Endothelial cell of umbilical vein (primary cell): ENCODE results near the gene GPR153. TPM values are rescaled to one million over a fixed set of nuclear protein-coding genes. Genes with fewer than 3 reads are reported as not detected.

Source experiments
- BruUV-seq: library from RNA; stranded (reverse); fragments of 400-500 nt; replicated peaks from 2 replicates; lab custom pipeline; 2021; lab: Mats Ljungman, UMichigan
- CTCF ChIA-PET: fragments of 300-600, 350-600 bp; sonication (Branson Sonifier 250); formaldehyde crosslinking; loops from one replicate; lab custom pipeline; 2021; ENCODE audit warnings: antibody characterized with exemption, inconsistent platforms; lab: Charles Lee
- POLR2A ChIA-PET: fragments of 300-600, 350-600 bp; sonication (Branson Sonifier 250); formaldehyde crosslinking; loops from one replicate; lab custom pipeline; 2021; ENCODE audit warnings: antibody characterized with exemption, inconsistent platforms; lab: Charles Lee
- DNase-seq: peaks from one replicate; pipeline ENCODE4 v3.0.0-alpha.2; 2011; ENCODE audit warnings: low read depth, low spot score
- FAIRE-seq: peaks from 2 replicates; lab custom pipeline; 2011; peaks lifted over from hg19 to GRCh38; lab: Jason Lieb, UNC
- H2AFZ ChIP-seq: 2 replicates; pipeline ENCODE4 v1.6.0; 2012; ENCODE audit warnings: low read depth, low read length, control low read depth, inconsistent platforms
- H3K27ac ChIP-seq: 2 replicates; pipeline ENCODE4 v1.5.1; 2011; ENCODE audit warnings: low read depth, mild to moderate bottlenecking, control low read depth, low read length, moderate library complexity; ENCODE audit not compliant: insufficient read depth
- H3K27me3 ChIP-seq, 2 experiments: 2 replicates each; pipeline versions ENCODE4 v1.6.0 to v1.6.1; 2011; ENCODE audit warnings: low read length in 2 of 2, mixed read lengths in 1 of 2; ENCODE audit not compliant: control insufficient read depth in 2 of 2, insufficient read depth in 2 of 2
- H3K36me3 ChIP-seq, 2 experiments: 2 replicates in 1 of 2; 3 replicates in 1 of 2; pipeline ENCODE4 v1.5.1; 2011; ENCODE audit warnings: low read length in 2 of 2, mild to moderate bottlenecking in 1 of 2, moderate library complexity in 1 of 2; ENCODE audit not compliant: control insufficient read depth in 2 of 2, insufficient read depth in 2 of 2; ENCODE audit errors: extremely low read depth in 1 of 2
- H3K4me1 ChIP-seq: 3 replicates; pipeline ENCODE4 v1.5.1; 2011; ENCODE audit warnings: mild to moderate bottlenecking, low read length; ENCODE audit not compliant: control insufficient read depth, insufficient read depth; ENCODE audit errors: extremely low read depth
- H3K4me2 ChIP-seq: 2 replicates; pipeline ENCODE4 v1.6.1; 2011; ENCODE audit warnings: low read length, control low read depth, mixed read lengths; ENCODE audit not compliant: insufficient read depth
- H3K4me3 ChIP-seq, 3 experiments: fragments of 200-600 bp in 1 of 3; sonication (generic), shearing (Covaris generic) in 1 of 3; replicated peaks in 1 of 3; 2 replicates each; pipeline ENCODE4 v1.5.1; 2011 to 2016; ENCODE audit warnings: control low read depth in 3 of 3, low read length in 3 of 3, mild to moderate bottlenecking in 2 of 3, inconsistent platforms in 1 of 3, low read depth in 1 of 3, moderate library complexity in 1 of 3; ENCODE audit not compliant: insufficient read depth in 1 of 3
- H3K79me2 ChIP-seq: 2 replicates; pipeline ENCODE4 v1.6.0; 2012; ENCODE audit warnings: low read length, inconsistent platforms; ENCODE audit not compliant: control insufficient read depth, insufficient read depth
- H3K9ac ChIP-seq: replicated peaks from 2 replicates; pipeline ENCODE3; 2011; ENCODE audit warnings: low read length, control low read depth; ENCODE audit not compliant: insufficient read depth; ENCODE audit errors: extremely low read depth
- H3K9me1 ChIP-seq: replicated peaks from 3 replicates; pipeline ENCODE4 v1.6.0; 2011; ENCODE audit warnings: mild to moderate bottlenecking, low read length; ENCODE audit not compliant: control insufficient read depth, insufficient read depth; ENCODE audit errors: extremely low read depth
- H3K9me3 ChIP-seq: replicated peaks from 2 replicates; pipeline ENCODE4 v1.5.1; 2012; ENCODE audit warnings: low read length, inconsistent platforms; ENCODE audit not compliant: control insufficient read depth, insufficient read depth
- H4K20me1 ChIP-seq: replicated peaks from 2 replicates; pipeline ENCODE3; 2011; ENCODE audit warnings: mild to moderate bottlenecking, low read length; ENCODE audit not compliant: control insufficient read depth, insufficient read depth; ENCODE audit errors: extremely low read depth
- EZH2 ChIP-seq: IDR thresholded peaks from 2 replicates; pipeline ENCODE4 v1.6.1; 2012; ENCODE audit warnings: borderline replicate concordance, low read depth, mild to moderate bottlenecking, moderate library complexity, low read length, inconsistent platforms; ENCODE audit not compliant: severe bottlenecking
- GATA2 ChIP-seq: IDR thresholded peaks from 2 replicates; pipeline ENCODE4 v1.7.0; 2011; ENCODE audit warnings: low read depth, mild to moderate bottlenecking, moderate library complexity, mixed read lengths, low read length; ENCODE audit not compliant: insufficient read length, insufficient read depth
- JUN ChIP-seq: IDR thresholded peaks from 2 replicates; pipeline ENCODE4 v1.6.1; 2011; ENCODE audit warnings: borderline replicate concordance, low read depth; ENCODE audit not compliant: insufficient read length, insufficient read depth
- MYC ChIP-seq: IDR thresholded peaks from one replicate; pipeline ENCODE4 v1.6.1; 2011; ENCODE audit warnings: mild to moderate bottlenecking, low read depth, low read length
- dilution Hi-C: fragments of 300-500 bp; cut with MboI; formaldehyde crosslinking; loops from one replicate; pipeline ENCODE4 v1.15.0; 2019; ENCODE audit warnings: low sequenced_read_pairs; ENCODE audit not compliant: extremely low pct_ligation_motif_present
- intact Hi-C: fragments of 100-400 bp; cut with micrococcal nuclease; formaldehyde crosslinking; loops from one replicate; pipeline ENCODE4 v1.10.0; 2022
- polyA plus RNA-seq, 4 experiments: library from polyadenylated mRNA; depleted of rRNA in 3 of 4; stranded (reverse) in 3 of 4; unstranded in 1 of 4; fragments of >200 nt; gene quantifications; 2 replicates each; pipeline versions ENCODE4 v1.2.1 to v1.2.3, GENCODE V29; 2011 to 2012; ENCODE audit warnings: missing spikeins in 1 of 4
- total RNA-seq: library from RNA; stranded (reverse); gene quantifications from 2 replicates; pipeline ENCODE4 v1.2.3, GENCODE V29; 2021
- TF ChIP-seq, protein P1 (sequence below), 2 donors: IDR thresholded peaks; 1 replicate in 1 of 2; 2 replicates in 1 of 2; pipeline ENCODE4 v1.5.1; 2011; ENCODE audit warnings: low read length in 2 of 2, mild to moderate bottlenecking in 2 of 2, moderate library complexity in 2 of 2, control low read depth in 1 of 2, inconsistent platforms in 1 of 2, low read depth in 1 of 2; ENCODE audit not compliant: insufficient read depth in 1 of 2; ENCODE audit errors: extremely low read depth in 1 of 2
- TF ChIP-seq, protein P2 (sequence below): IDR thresholded peaks from 2 replicates; pipeline ENCODE4 v1.6.1; 2011; ENCODE audit not compliant: insufficient read depth, insufficient read length

Gene GPR153
- total and polyA plus RNA-seq, 2 donors (not counting 3 experiments of a cell fraction or from before 2014, with no cell fraction given) = 3.1 to 3.9 TPM

DNA sequence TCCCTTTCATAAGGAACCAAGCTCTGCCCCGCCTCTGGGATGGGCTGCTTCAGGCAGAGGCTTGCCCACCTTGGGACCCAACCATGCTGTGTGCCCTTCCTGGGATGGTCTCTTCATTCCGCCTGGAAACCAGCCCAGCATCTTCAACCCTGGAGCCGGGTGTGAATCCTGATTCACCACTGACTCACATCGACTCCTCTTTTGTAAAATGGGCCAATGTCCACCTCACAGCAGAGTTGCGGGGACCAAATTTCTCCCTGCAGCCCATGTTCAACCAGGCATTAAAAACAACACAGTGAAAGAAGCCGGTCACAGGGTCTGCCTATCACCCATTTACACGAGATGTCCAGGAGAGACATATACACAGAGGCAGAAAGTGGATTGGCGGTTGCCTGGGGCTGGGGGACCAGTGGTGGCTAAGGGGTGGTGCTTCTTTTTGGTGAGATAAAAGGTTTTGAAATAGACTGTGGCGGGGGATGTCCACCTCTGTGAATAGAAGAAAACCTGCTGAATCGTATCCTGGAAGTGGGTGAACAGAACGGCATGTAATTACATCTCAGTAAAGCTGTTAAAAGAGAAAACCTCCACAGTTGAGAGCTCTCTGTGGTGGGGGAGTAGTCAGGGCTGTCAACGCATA, 6.9 kb upstream of the GPR153 start:
- Histone ChIP-seq H4K20me1 (no peaks in the 10 kb centered on the region), H3K4me2 (no peak overlapping the region), H3K4me3 (no peak overlapping the region), H3K9me1 (no peaks in the 10 kb centered on the region), H2AFZ (no peak overlapping the region), H3K79me2 (no peaks in the 10 kb centered on the region), H3K27me3 (no peaks in the 10 kb centered on the region), H3K27ac (no peak overlapping the region), H3K36me3 (no peaks in the 10 kb centered on the region), H3K4me1 (no peaks in the 10 kb centered on the region), H3K9me3 (no peaks in the 10 kb centered on the region), H3K9ac (no peak overlapping the region)
- POLR2A ChIA-PET = no interaction called here
- DNase-seq (no peak), FAIRE-seq (no peak)
- intact Hi-C loops (no loop called here), dilution Hi-C loops (no loop called here)
- BruUV-seq = no TSS peak
- TF ChIP-seq EZH2 (no peak), GATA2 (no peak), JUN (no peak), MYC (no peak)
- TF ChIP-seq, protein P1, sequence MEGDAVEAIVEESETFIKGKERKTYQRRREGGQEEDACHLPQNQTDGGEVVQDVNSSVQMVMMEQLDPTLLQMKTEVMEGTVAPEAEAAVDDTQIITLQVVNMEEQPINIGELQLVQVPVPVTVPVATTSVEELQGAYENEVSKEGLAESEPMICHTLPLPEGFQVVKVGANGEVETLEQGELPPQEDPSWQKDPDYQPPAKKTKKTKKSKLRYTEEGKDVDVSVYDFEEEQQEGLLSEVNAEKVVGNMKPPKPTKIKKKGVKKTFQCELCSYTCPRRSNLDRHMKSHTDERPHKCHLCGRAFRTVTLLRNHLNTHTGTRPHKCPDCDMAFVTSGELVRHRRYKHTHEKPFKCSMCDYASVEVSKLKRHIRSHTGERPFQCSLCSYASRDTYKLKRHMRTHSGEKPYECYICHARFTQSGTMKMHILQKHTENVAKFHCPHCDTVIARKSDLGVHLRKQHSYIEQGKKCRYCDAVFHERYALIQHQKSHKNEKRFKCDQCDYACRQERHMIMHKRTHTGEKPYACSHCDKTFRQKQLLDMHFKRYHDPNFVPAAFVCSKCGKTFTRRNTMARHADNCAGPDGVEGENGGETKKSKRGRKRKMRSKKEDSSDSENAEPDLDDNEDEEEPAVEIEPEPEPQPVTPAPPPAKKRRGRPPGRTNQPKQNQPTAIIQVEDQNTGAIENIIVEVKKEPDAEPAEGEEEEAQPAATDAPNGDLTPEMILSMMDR (IDR thresholded peaks at IDR 0.05; ENCODE audit: extremely low read depth in 1 of 2, insufficient read depth in 1 of 2, low read depth in 1 of 2, low read length in 2 of 2) = no peak
- TF ChIP-seq, protein P2, sequence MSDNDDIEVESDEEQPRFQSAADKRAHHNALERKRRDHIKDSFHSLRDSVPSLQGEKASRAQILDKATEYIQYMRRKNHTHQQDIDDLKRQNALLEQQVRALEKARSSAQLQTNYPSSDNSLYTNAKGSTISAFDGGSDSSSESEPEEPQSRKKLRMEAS = no peak
- CTCF ChIA-PET = interaction anchor here (0.7 to 1.2 kb wide), 3 partner anchors 21 to 76 kb away, joined by 4 to 5 read pairs (median 4); no protein-coding TSS in a partner anchor
